Measurements from ENCODE around the gene SNED1.

The SNED1 gene

GRCh38 chr2:241008711-241009121 lies 10.3 kb downstream of the SNED1 start:
- no peak for TF ChIP-seq CTCF (conservative IDR thresholded peaks at IDR 0.05)
- peak overlapping the region; percentile 97 for H3K27ac ChIP-seq

GRCh38 chr2:241009191-241009590 lies 10.8 kb downstream of the SNED1 start:
- TF ChIP-seq CTCF (conservative IDR thresholded peaks at IDR 0.05) = no peak
- H3K27ac ChIP-seq = peak overlapping the region; percentile 97

GRCh38 chr2:241009601-241010530 lies 11.4 kb downstream of the SNED1 start:
- H3K27ac ChIP-seq = peak overlapping the region; percentile 97
- no peak for TF ChIP-seq CTCF (conservative IDR thresholded peaks at IDR 0.05)

- H3K27ac ChIP-seq = peak overlapping the region; percentile 97
- TF ChIP-seq CTCF (conservative IDR thresholded peaks at IDR 0.05) = no peak
Measured at GRCh38 chr2:241010531-241011295, 12.3 kb downstream of the SNED1 start.

GRCh38 chr2:241011296-241011600 lies 12.8 kb downstream of the SNED1 start:
- peak overlapping the region; percentile 97 for H3K27ac ChIP-seq
- no peak for TF ChIP-seq CTCF (conservative IDR thresholded peaks at IDR 0.05)

- H3K27ac ChIP-seq = peak overlapping the region; percentile 97
Measured at GRCh38 chr2:241011751-241012510, 13.5 kb downstream of the SNED1 start.

More at GRCh38 chr2:241011751-241012510, 13.5 kb downstream of the SNED1 start:
- TF ChIP-seq CTCF (conservative IDR thresholded peaks at IDR 0.05) = no peak
